ENCODE results near the gene TMEM161A.

GRCh38 chr19:19101540-19101939, 36.7 kb downstream of the TMEM161A start:
- TF ChIP-seq, protein P1, sequence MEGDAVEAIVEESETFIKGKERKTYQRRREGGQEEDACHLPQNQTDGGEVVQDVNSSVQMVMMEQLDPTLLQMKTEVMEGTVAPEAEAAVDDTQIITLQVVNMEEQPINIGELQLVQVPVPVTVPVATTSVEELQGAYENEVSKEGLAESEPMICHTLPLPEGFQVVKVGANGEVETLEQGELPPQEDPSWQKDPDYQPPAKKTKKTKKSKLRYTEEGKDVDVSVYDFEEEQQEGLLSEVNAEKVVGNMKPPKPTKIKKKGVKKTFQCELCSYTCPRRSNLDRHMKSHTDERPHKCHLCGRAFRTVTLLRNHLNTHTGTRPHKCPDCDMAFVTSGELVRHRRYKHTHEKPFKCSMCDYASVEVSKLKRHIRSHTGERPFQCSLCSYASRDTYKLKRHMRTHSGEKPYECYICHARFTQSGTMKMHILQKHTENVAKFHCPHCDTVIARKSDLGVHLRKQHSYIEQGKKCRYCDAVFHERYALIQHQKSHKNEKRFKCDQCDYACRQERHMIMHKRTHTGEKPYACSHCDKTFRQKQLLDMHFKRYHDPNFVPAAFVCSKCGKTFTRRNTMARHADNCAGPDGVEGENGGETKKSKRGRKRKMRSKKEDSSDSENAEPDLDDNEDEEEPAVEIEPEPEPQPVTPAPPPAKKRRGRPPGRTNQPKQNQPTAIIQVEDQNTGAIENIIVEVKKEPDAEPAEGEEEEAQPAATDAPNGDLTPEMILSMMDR (IDR thresholded peaks at IDR 0.05) = no peak
- TF ChIP-seq POLR2AphosphoS5 (IDR thresholded peaks at IDR 0.05) (no peak), EP300 (IDR thresholded peaks at IDR 0.05; ENCODE audit: low read depth) (no peak), POLR2A (IDR thresholded peaks at IDR 0.05) (no peak)
